ENCODE measurements around the gene ATG3. TPM values are rescaled to one million over a fixed set of nuclear protein-coding genes. Genes with fewer than 3 reads are reported as not detected.

The ATG3 gene
- total RNA-seq, 2 donors from 2014 or later = 36.3 to 42.1 TPM

- Histone ChIP-seq H3K4me1 (ENCODE audit: control insufficient read depth, insufficient read depth, low read length) (no peaks in the 10 kb centered on the region), H3K27me3 (ENCODE audit: control insufficient read depth, insufficient read depth, low read length, poor library complexity, severe bottlenecking) (no peaks in the 10 kb centered on the region), H3K36me3 (ENCODE audit: control insufficient read depth, insufficient read depth, low read length) (no peaks in the 10 kb centered on the region), H3K9ac (ENCODE audit: extremely low read depth, low read length, poor library complexity, severe bottlenecking) (no peak overlapping the region), H3K27ac (ENCODE audit: low read depth, low read length) (no peak overlapping the region), H3K4me3 (ENCODE audit: low read length) (no peak overlapping the region), H3K9me3 (ENCODE audit: control insufficient read depth, low read length) (no peaks in the 10 kb centered on the region)
- Mint-ChIP-seq H3K9me3 (no peaks in the 10 kb centered on the region), H3K27ac (no peak overlapping the region), H3K27me3 (ENCODE audit: insufficient read depth) (no peaks in the 10 kb centered on the region), H3K4me1 (peaks cover 2% of the 10 kb centered on the region), H3K36me3 (ENCODE audit: low read depth) (peaks cover 1% of the 10 kb centered on the region), H3K4me3 (no peak overlapping the region)
- no peak for DNase-seq
- TF ChIP-seq, protein P1, sequence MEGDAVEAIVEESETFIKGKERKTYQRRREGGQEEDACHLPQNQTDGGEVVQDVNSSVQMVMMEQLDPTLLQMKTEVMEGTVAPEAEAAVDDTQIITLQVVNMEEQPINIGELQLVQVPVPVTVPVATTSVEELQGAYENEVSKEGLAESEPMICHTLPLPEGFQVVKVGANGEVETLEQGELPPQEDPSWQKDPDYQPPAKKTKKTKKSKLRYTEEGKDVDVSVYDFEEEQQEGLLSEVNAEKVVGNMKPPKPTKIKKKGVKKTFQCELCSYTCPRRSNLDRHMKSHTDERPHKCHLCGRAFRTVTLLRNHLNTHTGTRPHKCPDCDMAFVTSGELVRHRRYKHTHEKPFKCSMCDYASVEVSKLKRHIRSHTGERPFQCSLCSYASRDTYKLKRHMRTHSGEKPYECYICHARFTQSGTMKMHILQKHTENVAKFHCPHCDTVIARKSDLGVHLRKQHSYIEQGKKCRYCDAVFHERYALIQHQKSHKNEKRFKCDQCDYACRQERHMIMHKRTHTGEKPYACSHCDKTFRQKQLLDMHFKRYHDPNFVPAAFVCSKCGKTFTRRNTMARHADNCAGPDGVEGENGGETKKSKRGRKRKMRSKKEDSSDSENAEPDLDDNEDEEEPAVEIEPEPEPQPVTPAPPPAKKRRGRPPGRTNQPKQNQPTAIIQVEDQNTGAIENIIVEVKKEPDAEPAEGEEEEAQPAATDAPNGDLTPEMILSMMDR (conservative IDR thresholded peaks at IDR 0.05) = no peak
These were observed 40.6 kb upstream of the ATG3 start for GRCh38 chr3:112602217-112602838.

- no peaks in the 10 kb centered on the region for H3K36me3 ChIP-seq (ENCODE audit: control insufficient read depth, insufficient read depth, low read length)
- H3K4me3 ChIP-seq (ENCODE audit: low read length) = no peak overlapping the region
- H3K4me3 Mint-ChIP-seq = no peak overlapping the region
- no peaks in the 10 kb centered on the region for H3K27me3 Mint-ChIP-seq (ENCODE audit: insufficient read depth)
- H3K27ac ChIP-seq (ENCODE audit: low read depth, low read length) = no peak overlapping the region
- no peak overlapping the region for H3K9ac ChIP-seq (ENCODE audit: extremely low read depth, low read length, poor library complexity, severe bottlenecking)
- peaks cover 1% of the 10 kb centered on the region for H3K36me3 Mint-ChIP-seq (ENCODE audit: low read depth)
- H3K4me1 ChIP-seq (ENCODE audit: control insufficient read depth, insufficient read depth, low read length) = no peaks in the 10 kb centered on the region
- H3K9me3 ChIP-seq (ENCODE audit: control insufficient read depth, low read length) = no peaks in the 10 kb centered on the region
- no peaks in the 10 kb centered on the region for H3K4me1 Mint-ChIP-seq
- H3K9me3 Mint-ChIP-seq = no peaks in the 10 kb centered on the region
- TF ChIP-seq, protein P1 (conservative IDR thresholded peaks at IDR 0.05) = no peak
- no peak overlapping the region for H3K27ac Mint-ChIP-seq
- H3K27me3 ChIP-seq (ENCODE audit: control insufficient read depth, insufficient read depth, low read length, poor library complexity, severe bottlenecking) = no peaks in the 10 kb centered on the region
- DNase-seq = no peak
These were observed 37.0 kb upstream of the ATG3 start for GRCh38 chr3:112598731-112599130.

DNA sequence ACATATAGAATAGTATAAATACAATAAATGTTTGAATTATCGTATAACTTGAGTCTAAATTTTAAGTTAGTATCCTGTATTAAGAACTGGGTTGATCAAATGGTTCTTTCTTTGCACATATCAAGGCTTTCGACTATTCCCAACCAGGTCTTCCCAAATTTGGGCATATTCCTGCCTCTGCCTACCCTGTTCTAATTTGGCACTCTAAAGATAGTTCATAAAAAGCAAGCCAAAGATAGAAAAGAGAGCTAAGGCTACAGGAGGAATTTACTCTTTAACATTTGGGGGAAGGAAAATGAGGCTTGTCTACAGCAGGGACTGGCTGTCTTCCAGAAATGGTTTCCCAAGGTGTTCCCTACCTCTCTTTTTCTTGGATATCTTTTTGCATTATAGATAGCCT, 36.2 kb upstream of the ATG3 start:
- H3K27ac Mint-ChIP-seq = no peak overlapping the region
- no peaks in the 10 kb centered on the region for H3K9me3 Mint-ChIP-seq
- Histone ChIP-seq H3K9me3 (ENCODE audit: control insufficient read depth, low read length) (no peaks in the 10 kb centered on the region), H3K9ac (ENCODE audit: extremely low read depth, low read length, poor library complexity, severe bottlenecking) (no peak overlapping the region), H3K27me3 (ENCODE audit: control insufficient read depth, insufficient read depth, low read length, poor library complexity, severe bottlenecking) (no peaks in the 10 kb centered on the region), H3K4me1 (ENCODE audit: control insufficient read depth, insufficient read depth, low read length) (no peaks in the 10 kb centered on the region), H3K4me3 (ENCODE audit: low read length) (no peak overlapping the region), H3K27ac (ENCODE audit: low read depth, low read length) (no peak overlapping the region), H3K36me3 (ENCODE audit: control insufficient read depth, insufficient read depth, low read length) (no peaks in the 10 kb centered on the region)
- H3K27me3 Mint-ChIP-seq (ENCODE audit: insufficient read depth) = no peaks in the 10 kb centered on the region
- H3K36me3 Mint-ChIP-seq (ENCODE audit: low read depth) = peaks cover 1% of the 10 kb centered on the region
- H3K4me3 Mint-ChIP-seq = no peak overlapping the region
- WGBS, 2 experiments (ENCODE audit: insufficient coverage in 1 of 2, insufficient read length in 1 of 2) = 92 to 98% methylated on average over 2 of the region's 2 CpGs
- no peak for DNase-seq
- H3K4me1 Mint-ChIP-seq = no peaks in the 10 kb centered on the region
- TF ChIP-seq, protein P1 (conservative IDR thresholded peaks at IDR 0.05) = no peak

Data from endodermal cell (in vitro differentiated cells).